Stimulated activated CD4-positive, alpha-beta T cell treated with anti-CD3 and anti-CD28 coated beads, Interleukin-4, amount 100 ng/mL, for 48 hours (primary cell): ENCODE measurements around the gene NRTN.
"Not testable (repeated sequence)": the region's sequence is repeated elsewhere in the genome, so short reads cannot be mapped to it uniquely, and the experiment has no call there.

Source experiments
- DNase-seq, 2 donors: peaks; one replicate each; pipeline ENCODE4 v3.0.0-alpha.2; 2020; ENCODE audit warnings: low read depth in 2 of 2

NRTN gene

DNA sequence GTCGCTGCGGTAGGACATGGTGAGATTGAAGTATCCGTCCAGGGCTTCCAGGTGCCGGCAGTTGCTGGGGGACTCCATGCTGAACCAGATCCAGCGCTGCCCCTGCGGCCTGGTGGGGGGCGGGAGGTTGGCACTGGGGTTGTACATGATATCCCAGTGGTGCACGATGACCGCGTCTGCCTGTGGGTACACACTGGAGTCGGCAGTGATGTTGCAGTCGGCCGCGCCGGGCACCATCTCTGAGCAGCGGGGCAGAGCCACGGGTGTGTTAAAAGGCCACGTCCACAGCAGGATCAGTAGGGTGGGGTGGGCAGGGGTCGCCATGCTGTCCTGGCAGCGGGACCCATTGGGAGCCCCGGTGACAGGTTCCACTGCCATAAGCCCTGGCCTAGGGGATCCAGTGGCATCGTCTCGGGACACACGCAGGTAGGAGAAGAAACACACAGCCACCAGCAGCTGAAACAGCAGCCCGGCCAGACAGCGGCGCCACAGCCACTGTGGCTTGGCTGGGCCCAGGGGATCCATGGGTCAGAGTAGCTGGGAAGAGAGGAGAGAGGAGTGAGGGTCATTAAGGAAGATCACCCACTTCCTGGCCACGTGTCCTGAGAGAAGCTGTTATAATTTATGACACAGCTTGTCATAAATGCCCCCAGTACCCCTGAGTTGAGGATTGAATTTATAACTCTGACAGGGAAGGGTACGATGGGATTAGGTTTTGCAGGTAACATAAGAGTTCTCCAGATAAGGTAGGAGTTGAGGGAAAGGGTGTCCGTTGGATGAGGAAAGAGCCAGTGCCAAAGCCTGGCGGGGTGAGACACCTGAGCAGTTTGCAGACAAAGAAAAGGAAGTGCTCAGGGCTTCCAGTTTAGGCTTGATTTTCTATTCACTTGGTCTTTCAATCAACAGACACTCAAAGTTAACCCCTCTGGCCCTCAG lies 62.6 kb downstream of the NRTN start:
- DNase-seq = no peak

GRCh38 chr19:5870986-5871394 lies 66.1 kb downstream of the NRTN start:
- no peak for DNase-seq

DNA sequence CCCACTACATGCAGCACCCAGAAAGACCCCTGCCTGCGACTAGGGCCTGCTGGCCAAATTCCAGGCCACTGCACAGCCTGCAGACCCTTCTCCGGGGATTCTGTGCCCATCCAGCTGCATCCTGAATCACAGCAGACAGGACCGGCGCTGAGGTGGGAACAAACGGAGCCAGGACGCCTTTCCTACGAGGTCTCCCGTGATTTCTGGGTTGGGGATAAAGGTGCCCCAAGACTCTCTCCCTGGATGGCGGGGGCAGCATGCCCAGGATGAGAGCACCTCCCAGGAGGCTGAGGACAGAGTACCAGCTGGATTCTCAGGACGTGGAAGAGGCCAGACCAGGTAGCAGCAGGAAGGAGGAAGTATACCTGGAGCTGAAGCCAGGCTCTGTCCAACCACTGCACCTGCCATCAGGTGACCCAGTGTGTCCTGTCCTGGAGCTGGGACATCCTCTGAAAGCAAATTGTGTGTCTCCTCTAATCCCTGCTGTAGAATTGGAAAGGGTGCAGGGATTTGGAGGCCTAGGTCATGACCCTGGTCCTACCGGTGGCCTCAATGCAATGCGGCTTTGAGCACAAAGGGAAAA lies 68.8 kb downstream of the NRTN start:
- no peak for DNase-seq

GRCh38 chr19:5874496-5874895 lies 69.6 kb downstream of the NRTN start:
- DNase-seq = not testable (repeated sequence)

DNA sequence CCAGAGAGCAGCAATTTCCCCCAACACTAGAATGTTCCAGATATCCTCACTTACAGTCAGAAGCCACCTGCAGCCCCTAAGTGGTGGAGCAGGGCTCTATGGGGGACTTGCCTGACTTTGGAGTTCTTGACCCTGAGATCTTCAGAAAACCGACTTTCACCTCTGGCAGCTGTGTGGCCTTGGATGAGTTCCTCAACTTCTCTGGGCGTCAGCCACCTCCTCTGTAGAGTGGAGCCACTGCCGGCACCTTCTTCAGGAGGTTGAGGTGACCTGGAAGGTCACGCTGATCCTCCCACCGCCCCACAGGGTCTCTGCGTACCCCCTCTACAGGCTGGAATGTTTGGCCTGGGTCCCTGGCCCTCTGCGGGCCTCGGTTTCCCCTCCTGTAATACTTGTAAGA lies 72.6 kb downstream of the NRTN start:
- no peak for DNase-seq

DNA sequence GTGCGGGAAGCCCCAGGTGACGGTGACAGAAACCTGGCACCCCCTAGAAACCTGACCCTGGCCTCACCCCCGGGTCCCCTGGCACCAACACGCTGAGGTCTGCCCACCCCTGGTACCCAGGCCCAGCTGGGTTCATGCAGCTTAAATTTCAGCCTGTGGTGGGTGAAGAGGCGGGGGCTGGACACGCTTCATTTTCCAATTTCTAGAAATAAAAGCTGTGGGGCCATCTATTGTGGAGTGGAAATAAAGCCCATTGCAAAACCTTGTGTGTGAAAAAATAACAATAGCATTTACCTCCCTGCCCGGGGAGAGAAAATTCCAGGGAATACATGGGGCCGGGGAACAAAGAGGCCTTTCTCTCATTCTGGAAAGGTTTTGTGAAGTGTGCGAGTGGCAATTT lies 73.0 kb downstream of the NRTN start:
- DNase-seq = no peak
